HG03571 (cell line): ENCODE measurements around the gene MED15.
A peak's percentile ranks its signal among the peaks of the same experiment; 100 is the strongest.
"Not testable (repeated sequence)": the region's sequence is repeated elsewhere in the genome, so short reads cannot be mapped to it uniquely, and the experiment has no call there.

Source experiments
- ATAC-seq: cut with Tn5 transposase; IDR thresholded peaks from one replicate; pipeline ENCODE4 v1.9.1; 2021; ENCODE audit not compliant: unreplicated experiment

MED15 gene

DNA sequence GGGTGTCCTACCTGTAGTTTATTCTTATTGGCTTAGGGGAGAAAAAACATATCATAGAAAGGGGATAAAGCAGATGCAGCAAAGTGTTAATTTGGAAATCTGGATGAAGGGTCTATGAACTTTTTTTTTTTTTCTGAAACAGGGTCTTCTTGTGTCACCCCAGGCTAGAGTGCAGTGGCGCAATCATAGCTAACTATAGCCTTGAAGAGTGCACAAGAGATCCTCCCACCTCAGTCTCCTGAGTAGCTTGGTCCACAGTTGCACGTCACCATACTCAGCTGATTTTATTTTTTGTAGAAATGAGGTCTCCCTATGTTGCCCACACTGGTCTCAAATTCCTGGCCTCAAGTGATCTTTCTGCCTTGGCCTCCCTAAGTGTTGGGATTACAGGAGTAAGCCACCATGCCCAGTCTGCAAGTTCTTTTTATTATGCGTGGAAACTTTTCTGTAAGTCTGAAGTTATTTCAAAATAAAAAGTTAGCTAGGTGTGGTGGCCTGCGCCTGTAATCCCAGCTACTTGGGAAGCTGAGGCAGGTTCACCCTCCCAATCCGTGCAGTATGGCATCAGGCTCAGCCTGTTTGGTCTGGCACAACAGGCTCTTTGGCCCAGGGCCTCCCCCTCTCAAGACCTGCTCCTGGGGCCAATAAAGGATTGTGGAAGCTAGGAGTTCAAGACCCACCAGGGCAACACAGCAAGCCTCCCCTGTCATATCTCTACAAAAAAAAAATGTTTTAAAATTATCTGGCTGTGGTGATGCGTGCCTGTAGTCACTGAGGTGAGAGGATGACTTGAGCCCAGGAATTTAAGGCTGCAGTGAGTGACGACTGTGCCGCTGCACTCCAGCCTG is 111.9 kb downstream of the MED15 start:
- ATAC-seq = no peak

DNA sequence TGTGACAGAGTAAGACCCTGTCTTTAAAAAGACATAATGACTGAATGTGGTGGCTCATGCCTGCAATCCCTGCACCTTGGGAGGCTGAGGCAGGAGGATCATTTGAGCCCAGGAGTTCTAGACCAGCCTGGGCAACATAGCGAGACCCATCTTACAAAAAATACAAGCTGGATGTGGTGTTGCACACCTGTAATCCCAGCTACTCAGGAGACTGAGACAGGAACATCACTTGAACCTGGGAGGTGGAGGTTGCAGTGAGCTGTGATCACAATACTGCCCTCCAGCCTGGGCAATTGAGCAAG is 112.4 kb downstream of the MED15 start:
- ATAC-seq = not testable (repeated sequence)

DNA sequence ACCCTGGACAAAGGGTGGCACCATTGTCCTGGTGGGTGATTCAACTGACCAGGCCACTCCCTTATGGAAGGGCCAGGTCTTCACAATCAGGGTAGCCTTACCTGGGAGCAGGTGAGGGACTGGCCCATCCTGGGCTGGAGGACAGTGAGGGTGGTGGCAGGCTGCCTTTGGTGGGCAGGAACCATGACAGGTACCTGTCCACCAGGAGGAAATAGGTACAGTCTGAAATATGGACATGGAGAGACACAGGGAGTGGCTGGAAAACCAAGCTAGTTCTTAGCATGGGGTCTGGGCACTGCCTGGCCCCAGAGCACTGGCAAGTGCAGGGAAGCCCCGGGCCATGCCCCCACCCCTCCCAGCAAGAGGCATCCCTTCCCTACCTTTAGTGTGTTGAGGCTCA is 113.8 kb downstream of the MED15 start:
- no peak for ATAC-seq

DNA sequence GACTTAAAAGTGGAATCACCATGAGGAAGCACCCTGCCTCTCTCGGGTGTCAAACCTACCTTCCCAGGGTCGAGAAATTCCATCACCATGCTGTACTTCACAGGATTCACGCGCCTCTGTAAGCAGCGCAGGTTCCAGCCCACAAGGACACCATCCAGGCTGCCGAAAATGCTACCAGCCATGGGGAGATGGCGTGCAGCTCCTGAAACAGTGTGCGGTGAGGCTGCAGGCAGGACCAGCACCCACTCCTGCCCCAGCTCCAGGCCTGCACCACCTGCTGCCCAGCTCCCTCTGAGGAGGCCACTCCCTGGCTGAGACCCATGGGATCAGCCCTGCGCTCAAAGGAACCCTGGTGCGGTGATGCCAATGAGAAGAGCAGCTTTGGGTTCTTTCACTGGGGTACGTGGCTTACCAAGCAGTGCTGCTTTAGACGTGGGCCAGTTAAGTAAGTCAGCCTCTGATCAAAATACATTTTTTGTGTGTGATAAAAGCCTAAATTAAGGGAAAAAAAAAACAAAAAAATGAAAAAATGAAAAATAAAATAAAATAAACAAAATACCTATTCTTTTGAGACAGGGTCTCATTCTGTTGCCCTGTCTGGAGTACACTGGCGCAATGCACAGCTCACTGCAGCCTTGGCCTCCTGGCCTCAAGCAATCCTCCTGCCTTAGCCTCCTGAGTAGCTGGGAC is 115.4 kb downstream of the MED15 start:
- no peak for ATAC-seq

DNA sequence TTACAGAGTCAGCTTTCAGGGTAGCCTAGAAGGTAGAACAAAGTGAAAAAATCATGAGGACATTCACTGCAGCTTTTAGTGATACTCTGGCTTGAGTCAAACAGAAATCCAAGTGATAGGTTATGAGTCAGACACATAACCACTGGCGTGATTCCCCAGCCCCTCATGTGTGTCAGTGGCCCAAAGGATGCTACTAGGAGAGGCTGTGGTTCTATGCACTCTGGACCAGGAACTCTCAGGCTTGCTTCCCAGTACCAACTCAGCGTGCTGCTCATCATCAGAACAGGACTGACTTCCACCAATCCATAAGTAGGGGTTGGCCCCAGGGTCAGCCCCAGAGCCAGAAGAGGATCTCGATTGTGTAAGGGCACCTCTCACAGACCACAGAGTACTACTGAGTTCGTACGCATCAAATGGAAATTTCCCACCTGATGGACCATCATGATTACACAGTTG is 116.8 kb downstream of the MED15 start:
- ATAC-seq = peak; percentile 62

DNA sequence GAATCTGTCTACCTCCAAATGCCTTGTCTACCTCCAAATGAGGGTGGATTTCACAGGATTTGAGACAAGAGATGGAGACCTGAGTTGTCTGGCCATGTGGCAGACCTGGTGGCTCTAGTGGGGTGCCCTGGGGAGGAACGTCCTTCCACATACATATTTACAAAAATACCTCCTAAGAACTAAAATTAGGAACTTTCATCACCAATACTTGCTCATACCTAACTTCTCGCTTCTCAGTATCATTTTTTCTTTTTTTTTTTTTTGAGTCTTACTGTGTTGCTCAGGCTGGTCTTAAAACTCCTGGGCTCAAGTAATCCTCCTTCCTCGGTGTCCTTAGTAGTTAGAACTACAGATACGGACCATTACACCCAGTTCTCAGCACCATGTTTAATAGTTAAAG is 117.9 kb downstream of the MED15 start:
- no peak for ATAC-seq

DNA sequence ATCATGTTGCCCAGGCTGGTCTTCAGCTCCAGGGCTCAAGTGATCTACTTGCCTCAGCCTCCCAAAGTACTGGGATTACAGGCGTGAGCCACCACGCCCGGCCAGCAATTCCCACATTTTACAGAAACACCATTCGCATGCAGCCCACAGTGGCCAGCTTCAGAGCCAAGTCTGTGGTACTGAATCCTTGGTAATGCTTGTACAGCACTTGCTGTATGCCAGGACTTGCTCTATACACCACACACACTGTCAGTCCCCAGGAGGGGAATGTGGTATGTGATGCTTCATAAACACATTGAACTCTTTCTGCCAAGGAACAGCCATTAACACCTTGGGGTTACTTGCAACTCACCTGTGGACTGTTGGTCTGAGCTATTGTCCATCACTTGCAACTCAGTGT is 119.4 kb downstream of the MED15 start:
- no peak for ATAC-seq

DNA sequence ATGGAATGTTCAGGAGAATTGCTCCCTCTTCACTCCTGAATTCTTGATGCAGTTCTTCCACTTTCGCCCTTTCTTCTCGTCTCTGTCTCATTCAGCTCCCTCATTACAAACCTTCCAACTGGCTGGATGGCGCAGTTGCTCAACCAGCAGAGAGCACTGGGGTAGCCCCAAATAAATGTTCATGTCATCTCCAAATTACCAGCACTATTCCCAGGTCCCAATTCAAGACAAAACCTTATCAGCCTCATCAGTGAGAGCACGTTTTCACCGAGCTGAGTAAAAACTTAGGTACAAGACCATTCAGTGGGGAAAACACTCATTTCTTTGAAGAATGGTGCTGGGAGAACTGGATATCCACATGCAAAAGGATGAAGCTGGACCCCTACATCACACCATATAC is 120.0 kb downstream of the MED15 start:
- ATAC-seq = no peak

DNA sequence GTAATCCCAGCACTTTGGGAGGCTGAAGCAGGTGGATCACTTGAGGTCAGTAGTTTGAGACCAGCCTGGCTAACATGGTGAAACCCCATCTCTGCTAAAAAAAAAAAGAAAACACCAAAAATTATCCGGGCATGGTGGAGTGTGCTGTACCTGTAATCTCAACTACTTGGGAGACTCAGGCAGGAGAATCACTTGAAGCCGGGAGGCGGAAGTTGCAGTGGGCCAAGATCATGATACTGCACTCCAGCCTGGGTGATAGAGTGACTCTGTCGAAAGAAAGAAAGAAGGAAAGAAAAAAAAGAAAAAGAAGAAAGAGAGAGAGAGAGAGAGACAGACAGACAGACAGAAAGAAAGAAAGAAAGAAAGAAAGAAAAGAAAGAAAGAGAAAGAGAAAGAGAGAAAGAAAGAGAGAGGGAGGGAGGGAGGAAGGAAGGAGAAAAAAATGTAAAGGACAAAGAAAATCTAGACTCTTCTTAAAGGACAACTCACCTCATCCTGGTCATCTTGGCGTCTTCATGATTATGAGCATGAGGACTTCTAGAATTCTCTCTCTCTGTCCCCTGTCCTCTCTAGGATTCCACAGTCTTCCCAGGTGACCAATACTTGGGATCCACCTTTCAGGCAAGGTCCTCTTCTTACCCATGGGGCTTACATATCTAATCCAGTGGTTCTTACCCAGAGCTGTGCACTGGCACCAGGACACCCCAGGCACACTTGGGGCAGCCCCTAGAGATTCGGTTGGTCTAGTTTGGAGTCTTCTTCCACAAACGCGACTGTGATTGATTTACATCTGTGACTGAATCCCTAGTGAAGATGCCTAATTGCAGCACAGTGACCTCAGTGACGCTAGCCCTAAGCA is 120.9 kb downstream of the MED15 start:
- no peak for ATAC-seq

DNA sequence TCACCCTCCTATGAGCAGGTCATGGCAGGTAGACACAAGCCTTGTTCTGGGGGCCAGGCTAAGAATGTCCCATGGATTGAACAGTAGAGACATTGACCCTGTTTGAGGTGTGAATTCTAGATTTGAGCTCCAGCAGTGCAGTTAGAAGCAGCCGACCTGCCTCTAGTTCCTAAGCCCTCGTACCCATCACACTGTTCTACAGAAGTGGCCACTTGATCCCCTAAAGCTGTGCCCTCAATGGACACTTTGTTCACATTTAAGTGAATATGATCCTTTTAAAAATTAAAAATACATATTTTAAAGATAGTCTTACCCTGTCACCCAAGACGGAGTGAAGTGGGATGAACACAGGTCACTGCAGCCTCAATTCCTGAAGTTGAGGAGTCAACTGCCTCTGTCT is 122.0 kb downstream of the MED15 start:
- ATAC-seq = no peak

DNA sequence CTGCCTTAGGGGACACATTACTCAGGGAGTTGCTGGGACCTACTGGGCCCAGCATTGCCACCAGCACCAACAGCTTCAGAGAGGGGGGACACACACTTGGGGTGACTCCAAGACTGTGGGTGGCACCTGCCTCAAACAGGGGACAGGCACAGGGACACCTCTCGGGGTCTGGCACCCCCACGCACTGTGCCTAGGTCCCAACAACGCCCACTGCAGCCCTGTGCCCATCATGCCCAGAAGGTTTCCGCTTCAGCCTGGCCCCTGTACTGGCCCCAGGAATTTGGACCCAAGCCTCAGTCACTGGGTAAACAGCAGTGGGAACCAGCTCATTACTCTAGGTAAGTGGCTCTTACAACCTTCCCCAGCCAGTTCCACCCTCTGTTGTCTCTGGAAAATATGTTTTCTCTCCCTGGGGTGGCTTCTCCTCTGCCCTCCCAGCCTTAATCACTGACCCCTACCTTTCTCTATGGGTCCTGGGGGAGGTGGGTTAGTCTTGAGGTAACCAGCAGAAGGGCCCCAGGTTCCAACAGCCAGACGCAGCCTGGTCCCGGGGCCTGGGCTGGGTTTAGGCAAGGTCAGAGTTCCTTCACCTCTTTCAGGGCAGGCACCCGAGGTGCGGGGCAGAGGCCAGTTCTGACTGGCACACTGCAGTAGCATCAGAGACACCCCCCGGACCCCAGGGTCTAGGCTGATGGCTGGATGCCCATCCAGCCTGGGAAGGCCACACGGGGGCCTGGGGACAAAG is 123.6 kb downstream of the MED15 start:
- ATAC-seq = no peak

DNA sequence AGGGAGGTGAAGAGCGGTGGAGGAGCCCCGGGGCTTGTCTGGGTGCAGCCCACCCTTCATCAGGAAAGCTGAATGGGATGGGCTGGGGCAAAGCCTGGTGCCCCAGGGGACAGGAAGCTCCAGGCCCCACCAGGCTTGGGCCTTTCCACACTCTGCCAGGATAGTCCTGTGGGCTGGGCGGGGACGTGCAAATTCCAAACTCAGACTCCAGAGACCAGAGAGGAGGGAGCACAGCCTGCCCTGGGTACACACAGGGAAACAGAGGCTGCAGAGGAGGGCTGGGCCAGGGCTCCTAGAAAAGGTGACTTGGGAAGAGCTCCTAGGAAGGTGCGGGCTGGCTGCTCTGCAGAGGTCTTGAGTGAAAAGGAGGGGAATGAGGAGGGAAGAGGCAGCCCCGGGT is 124.7 kb downstream of the MED15 start:
- ATAC-seq = no peak

DNA sequence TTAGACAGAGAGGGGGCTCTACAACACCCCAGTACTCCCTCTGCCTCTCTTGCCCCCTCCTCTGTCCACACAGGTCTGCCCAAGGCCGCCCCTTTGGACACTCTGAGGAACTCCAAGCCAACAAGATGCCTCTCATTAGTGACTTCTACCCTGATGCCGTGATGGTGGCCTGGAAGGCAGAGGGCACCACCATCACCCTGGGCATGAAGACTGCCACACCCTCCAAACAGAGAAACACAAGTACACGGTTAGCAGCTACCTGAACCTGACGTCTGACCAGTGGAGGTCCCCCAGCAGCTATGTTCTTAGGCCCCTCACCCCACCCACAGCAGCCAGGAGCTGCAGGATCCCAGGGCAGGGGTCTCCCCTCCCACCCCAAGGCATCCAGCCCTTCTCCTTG is 125.1 kb downstream of the MED15 start:
- no peak for ATAC-seq

DNA sequence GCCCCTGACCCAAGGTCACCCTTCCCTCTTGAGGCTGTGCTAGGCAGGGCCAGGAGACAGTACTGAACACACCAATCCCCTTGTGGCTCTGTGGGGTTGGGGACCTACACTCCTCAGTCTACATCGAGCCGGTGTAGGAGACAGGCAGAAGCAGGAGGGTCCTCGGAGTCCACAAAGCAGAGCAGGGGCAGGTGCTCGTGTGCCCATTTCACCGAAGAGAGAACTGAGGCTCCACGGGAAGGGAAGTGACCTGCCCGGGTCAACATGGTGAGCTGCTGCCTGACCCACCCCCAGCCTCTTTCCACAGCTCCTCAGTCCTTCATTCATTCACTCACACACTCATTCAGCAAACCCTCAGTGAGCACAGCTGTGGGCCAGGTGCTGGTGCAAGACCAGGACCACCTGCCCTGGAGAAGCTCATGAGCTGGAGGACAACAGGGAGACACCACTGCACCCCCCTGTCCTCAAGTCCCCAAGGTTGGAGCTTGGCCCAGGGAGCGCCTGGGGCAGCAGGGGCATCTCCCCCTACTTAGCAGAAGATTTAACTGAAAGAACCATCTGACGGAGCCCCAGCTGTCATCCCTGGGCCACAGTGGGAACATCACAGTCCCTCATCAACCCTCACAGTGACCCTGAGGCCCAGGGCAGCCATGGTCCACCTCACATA is 127.3 kb downstream of the MED15 start:
- no peak for ATAC-seq

DNA sequence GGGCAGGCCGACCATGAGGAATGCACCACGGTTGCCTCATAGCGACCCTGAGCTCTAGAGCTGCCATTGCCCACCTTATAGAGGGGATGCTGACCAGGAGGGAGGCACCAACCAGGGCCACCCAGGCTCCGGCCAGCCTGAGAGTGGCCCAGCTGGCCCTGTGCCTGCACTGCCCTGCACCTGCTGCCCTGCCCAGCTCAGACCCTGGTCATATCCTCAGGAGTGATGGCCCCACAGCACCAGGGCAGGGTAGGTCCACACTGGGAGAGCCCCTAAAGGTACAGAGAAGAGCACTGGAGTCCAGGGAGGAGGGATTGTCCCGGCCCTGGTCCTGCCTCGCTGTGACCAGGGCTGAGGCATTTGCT is 127.8 kb downstream of the MED15 start:
- ATAC-seq = no peak

DNA sequence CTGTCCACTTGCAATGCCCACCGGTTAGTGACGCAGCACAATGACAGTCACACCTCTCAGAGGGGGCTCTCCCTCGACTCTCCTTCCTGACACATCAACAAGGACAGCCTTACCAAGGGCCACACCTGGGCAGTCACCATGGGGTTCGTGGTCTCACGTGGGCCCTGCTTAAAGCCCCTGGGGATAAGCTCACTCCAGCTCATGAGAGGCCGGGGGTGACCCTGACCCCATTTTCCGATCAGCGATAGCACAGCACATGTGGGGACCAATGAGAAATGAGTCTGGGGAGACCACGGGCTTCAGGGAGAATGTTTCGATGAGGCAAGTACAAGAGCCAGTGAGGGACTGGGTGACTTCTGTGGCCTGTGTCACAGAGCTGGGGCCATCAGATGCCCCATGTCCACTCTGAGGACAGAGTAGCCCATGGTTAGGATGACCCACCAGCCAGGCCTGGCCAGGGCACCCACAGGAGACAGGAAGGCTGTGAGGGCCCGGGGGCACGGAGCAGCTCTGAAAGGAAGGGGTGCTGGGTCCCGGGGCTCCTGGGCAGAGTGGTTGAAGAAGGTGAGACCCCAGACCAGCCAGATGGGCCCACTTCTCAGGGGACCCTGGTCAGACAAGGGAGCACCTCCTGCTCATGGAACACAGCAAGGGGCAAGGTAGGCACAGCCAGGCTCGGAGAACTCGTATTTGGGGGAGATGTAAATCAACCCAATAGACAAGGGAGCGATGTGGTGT is 128.8 kb downstream of the MED15 start:
- no peak for ATAC-seq

DNA sequence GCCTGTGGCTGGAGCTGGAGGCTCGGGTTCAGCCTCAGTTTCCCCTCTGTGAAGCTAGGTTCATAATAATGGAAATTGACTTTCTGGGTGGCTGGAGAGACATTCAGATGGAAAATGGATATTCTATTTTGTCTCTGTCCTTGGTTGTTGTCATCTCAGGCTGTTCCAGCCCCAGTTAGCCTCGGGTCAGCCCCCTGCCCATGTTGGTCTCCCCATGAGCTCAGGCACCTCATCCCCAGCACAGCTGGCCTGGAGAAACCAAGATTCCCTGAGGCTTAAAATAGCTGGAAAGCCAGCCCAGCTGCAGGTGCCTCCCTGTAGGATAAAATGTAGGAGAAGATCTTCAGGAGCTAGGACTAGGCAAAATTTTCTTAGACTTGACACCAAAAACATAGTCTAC is 129.5 kb downstream of the MED15 start:
- no peak for ATAC-seq
